Esophagus squamous epithelium (tissue), 4 donors: ENCODE measurements around the gene IQCK.

Experiments
- CTCF ChIP-seq, 6 experiments: fragments of 450-650 bp in 4 of 6; fragments of 200-600 bp in 2 of 6; sonication (generic) in 2 of 6; IDR thresholded peaks; one replicate each; pipeline ENCODE4 v1.5.1; 2016 to 2019; ENCODE audit warnings: antibody characterized with exemption in 6 of 6, mild to moderate bottlenecking in 4 of 6, moderate library complexity in 4 of 6
- POLR2A ChIP-seq, 4 donors: fragments of 450-650 bp; IDR thresholded peaks; one replicate each; pipeline ENCODE4 v1.6.1; 2017; ENCODE audit warnings: antibody characterized with exemption in 4 of 4, mild to moderate bottlenecking in 4 of 4, moderate library complexity in 3 of 4

GRCh38 chr16:19735074-19735867 lies 17.2 kb downstream of the IQCK start:
- TF ChIP-seq POLR2A (IDR thresholded peaks at IDR 0.05), result no peak
- TF ChIP-seq CTCF (IDR thresholded peaks at IDR 0.05), result no peak
